Right cardiac atrium (tissue), 5 donors: ENCODE measurements around the gene RNF224. TPM values are rescaled to one million over a fixed set of nuclear protein-coding genes. Genes with fewer than 3 reads are reported as not detected.

Source experiments
- ATAC-seq, 2 donors: fragments of 200-7000 bp; cut with Tn5 transposase; one replicate each; pipeline versions ENCODE4 v1.8.0 to v1.9.1; 2020; ENCODE audit warnings: moderate library complexity in 2 of 2, mild to moderate bottlenecking in 1 of 2
- DNase-seq, 3 donors: peaks; one replicate each; pipeline ENCODE4 v3.0.0-alpha.2; 2020
- H3K27ac ChIP-seq: one replicate; pipeline ENCODE4 v1.5.1; 2013; ENCODE audit warnings: mild to moderate bottlenecking, low read length, control low read depth, moderate library complexity
- H3K27me3 ChIP-seq: one replicate; pipeline ENCODE4 v1.6.1; 2013; ENCODE audit not compliant: control insufficient read depth, insufficient read depth
- H3K4me1 ChIP-seq: one replicate; pipeline ENCODE4 v1.6.1; 2013; ENCODE audit warnings: low read length; ENCODE audit not compliant: control insufficient read depth, insufficient read depth
- H3K4me3 ChIP-seq: one replicate; pipeline ENCODE4 v1.5.1; 2013; ENCODE audit warnings: low read length, control low read depth
- H3K9me3 ChIP-seq: one replicate; pipeline ENCODE4 v1.6.1; 2013; ENCODE audit warnings: low read length; ENCODE audit not compliant: control insufficient read depth
- WGBS: extraction: QIAGEN DNeasy Blood & Tissue Kit; methylation state at CpG from one replicate; pipeline ENCODE4 v1.1.7; 2013; 5-methylcytosine and 5-hydroxymethylcytosine counted together
- intact Hi-C, 4 donors: fragments of 100-400 bp; cut with DNase I; formaldehyde crosslinking; loops; one replicate each; pipeline versions ENCODE4 v1.11.0 to v1.14.0; 2022 to 2023
- polyA plus RNA-seq: library from polyadenylated mRNA; stranded (reverse); fragments of 200-250 nt; gene quantifications from one replicate; pipeline ENCODE4 v1.2.3, GENCODE V29; 2013
- total RNA-seq, 4 donors: library from RNA; stranded (reverse); fragmentation: NEBNext Ultra II Directional; extraction: Animal tissue kit (Norgen Biotek cat#: 25700); gene quantifications; one replicate each; pipeline ENCODE4 v1.2.1, GENCODE V29; 2021
- donor health status: healthy with polysubstance abuse.
- donor health status: DM: no; HTN: yes; CAD: no.
- donor health status: DM: no; HTN: no; CAD: no.
- donor health status: DM: no; HTN: yes; CAD: no; lungs with severe emphysema.
- donor health status: DM: yes; HTN: yes; CAD: no.

The RNF224 gene
- total and polyA plus RNA-seq, 5 donors = 0.09 TPM; not detected in 4

DNA sequence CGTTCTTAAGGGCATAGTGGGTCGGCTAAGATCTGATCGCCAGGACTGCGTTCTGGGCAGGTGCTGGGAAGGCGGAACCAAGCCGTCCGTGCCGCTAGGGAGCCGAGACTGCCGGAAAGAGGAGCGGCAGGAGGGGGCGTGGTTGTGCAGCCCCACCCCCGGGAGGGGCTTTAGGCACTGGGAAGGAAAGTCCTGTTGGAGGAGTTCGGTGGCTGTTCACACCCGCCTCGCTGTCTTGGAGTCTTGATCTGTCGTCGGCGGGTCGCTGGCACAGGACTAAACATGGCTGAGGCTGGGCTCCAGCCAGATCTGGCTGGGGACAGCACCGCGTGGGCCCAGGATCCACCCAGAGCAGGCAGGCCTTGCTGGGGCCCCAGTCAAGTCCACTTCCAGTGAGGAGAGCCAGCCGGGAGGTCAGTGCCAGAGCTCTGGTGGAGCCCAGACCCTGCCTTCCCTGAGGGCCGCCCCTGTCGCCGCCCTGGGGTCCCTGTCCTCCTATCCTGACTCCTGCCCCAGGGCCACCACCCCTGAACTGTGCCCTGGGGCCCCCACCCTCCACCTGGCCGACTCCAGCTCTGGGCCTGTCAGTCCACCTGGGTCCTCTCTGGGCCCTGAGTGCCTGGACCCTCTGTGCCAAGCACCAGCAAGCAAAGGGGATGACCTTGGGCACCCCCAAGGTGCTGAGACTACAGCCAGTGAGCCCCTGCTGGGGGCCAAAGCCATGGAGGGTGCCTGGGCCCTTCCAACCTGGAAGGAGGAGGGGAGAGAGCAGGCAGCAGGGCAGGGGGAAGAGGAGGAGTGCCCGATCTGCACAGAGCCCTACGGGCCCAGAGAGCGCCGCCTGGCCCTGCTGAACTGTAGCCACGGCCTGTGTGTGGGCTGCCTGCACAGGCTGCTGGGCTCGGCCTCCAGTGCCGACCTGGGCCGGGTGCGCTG lies 9.8 kb upstream of the RNF224 start:
- intact Hi-C loops = no loop called here
- Histone ChIP-seq H3K4me3 (no peak overlapping the region), H3K4me1 (peaks cover under 1% of the 10 kb centered on the region), H3K9me3 (no peaks in the 10 kb centered on the region), H3K27me3 (no peaks in the 10 kb centered on the region), H3K27ac (no peak overlapping the region)
- ATAC-seq (peak; percentile 33 to 56), DNase-seq (peak; percentile 75 to 89 (median 88))
- 59% methylated on average over 36 of the region's 36 CpGs for WGBS

- Histone ChIP-seq H3K27ac (no peak overlapping the region), H3K27me3 (no peaks in the 10 kb centered on the region), H3K4me1 (peaks cover 5% of the 10 kb centered on the region), H3K4me3 (no peak overlapping the region), H3K9me3 (no peaks in the 10 kb centered on the region)
- no peak for ATAC-seq
- WGBS = 89% methylated on average over 30 of the region's 30 CpGs
- peak in 1 of 3 donors; percentile 55 for DNase-seq
- intact Hi-C loops = no loop called here
Observed at GRCh38 chr9:137218212-137218753, 9.0 kb upstream of the RNF224 start.

GRCh38 chr9:137218754-137219271 lies 8.5 kb upstream of the RNF224 start:
- intact Hi-C loops = no loop called here
- 35% methylated on average over 12 of the region's 12 CpGs for WGBS
- H3K4me3 ChIP-seq = no peak overlapping the region
- H3K27ac ChIP-seq = no peak overlapping the region
- H3K27me3 ChIP-seq = no peaks in the 10 kb centered on the region
- peaks cover 5% of the 10 kb centered on the region for H3K4me1 ChIP-seq
- DNase-seq = peak in 2 of 3 donors; percentile 60 to 76
- H3K9me3 ChIP-seq = no peaks in the 10 kb centered on the region
- ATAC-seq = no peak

- Histone ChIP-seq H3K9me3 (no peaks in the 10 kb centered on the region), H3K4me1 (peaks cover 5% of the 10 kb centered on the region), H3K27ac (no peak overlapping the region), H3K27me3 (no peaks in the 10 kb centered on the region), H3K4me3 (no peak overlapping the region)
- ATAC-seq (no peak), DNase-seq (peak in 1 of 3 donors; percentile 52)
- intact Hi-C loops = no loop called here
- 89% methylated on average over 10 of the region's 10 CpGs for WGBS
Observed at GRCh38 chr9:137219757-137220316, 7.5 kb upstream of the RNF224 start.

GRCh38 chr9:137220317-137221094 lies 6.8 kb upstream of the RNF224 start:
- ATAC-seq = no peak
- Histone ChIP-seq H3K4me3 (no peak overlapping the region), H3K4me1 (peaks cover 5% of the 10 kb centered on the region), H3K27ac (no peak overlapping the region), H3K27me3 (no peaks in the 10 kb centered on the region), H3K9me3 (no peaks in the 10 kb centered on the region)
- peak in 1 of 3 donors; percentile 64 for DNase-seq
- 72% methylated on average over 52 of the region's 52 CpGs for WGBS
- intact Hi-C loops = no loop called here

DNA sequence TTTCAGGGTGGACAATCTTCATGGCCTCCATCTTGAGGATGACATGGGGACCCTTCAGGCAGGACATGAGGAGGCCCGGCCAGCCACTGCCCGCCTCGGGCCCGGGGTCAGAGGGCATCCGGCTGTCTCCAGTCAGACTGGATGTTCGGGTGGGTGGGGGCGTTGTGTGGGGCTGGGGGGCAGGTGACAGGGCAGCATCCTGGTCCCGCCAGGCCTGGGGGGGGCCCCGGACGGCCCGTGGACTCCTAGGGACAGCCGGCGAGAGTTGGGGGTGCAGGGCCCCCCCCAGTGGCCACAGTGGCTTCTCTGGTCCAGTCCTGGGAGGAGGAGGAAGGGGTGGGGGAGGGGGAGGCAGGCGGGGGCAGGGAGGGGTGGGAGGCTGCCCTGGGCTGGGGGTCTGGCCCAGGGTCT lies 6.2 kb upstream of the RNF224 start:
- Histone ChIP-seq H3K27me3 (no peaks in the 10 kb centered on the region), H3K9me3 (no peaks in the 10 kb centered on the region), H3K4me1 (peaks cover 5% of the 10 kb centered on the region), H3K4me3 (peak overlapping the region; percentile 61), H3K27ac (no peak overlapping the region)
- DNase-seq = peak in 1 of 3 donors; percentile 69
- no peak for ATAC-seq
- intact Hi-C loops = no loop called here
- 69% methylated on average over 14 of the region's 14 CpGs for WGBS

DNA sequence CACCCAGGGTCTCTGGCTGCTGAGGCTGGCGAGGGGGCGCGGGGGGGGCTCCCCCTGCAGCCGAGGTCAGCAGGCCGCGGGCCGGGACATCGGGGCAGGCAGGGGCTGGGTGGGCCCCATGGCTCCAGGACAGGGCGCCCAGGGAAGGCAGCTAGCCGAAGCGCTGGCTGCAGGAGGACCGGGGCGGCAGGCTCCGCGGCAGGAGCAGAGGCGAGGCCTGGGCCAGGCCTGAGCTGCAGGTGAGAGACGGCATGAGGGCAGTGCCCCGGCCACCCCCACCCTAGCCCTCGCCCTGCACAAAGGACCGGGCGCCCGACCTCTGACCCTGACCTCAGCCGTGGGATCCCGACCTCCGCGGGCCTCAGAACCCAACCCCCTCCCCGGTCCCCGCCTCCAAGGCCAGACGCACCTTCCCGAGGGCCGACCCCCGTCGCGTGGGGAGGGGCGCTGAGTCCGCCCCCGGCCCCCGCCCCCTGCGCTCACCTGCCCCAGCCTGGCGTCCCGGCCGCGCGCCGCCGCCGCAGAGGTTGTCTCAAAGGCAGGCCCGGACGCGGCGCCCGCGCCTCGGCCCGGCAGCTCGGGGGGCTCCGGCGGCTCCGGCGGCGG lies 5.7 kb upstream of the RNF224 start:
- ATAC-seq = no peak
- no peaks in the 10 kb centered on the region for H3K9me3 ChIP-seq
- no peak overlapping the region for H3K27ac ChIP-seq
- intact Hi-C loops = no loop called here
- peaks cover 5% of the 10 kb centered on the region for H3K4me1 ChIP-seq
- DNase-seq = peak in 1 of 3 donors; percentile 71
- H3K4me3 ChIP-seq = peak overlapping the region; percentile 61
- H3K27me3 ChIP-seq = no peaks in the 10 kb centered on the region
- WGBS = 7% methylated on average over 61 of the region's 61 CpGs

DNA sequence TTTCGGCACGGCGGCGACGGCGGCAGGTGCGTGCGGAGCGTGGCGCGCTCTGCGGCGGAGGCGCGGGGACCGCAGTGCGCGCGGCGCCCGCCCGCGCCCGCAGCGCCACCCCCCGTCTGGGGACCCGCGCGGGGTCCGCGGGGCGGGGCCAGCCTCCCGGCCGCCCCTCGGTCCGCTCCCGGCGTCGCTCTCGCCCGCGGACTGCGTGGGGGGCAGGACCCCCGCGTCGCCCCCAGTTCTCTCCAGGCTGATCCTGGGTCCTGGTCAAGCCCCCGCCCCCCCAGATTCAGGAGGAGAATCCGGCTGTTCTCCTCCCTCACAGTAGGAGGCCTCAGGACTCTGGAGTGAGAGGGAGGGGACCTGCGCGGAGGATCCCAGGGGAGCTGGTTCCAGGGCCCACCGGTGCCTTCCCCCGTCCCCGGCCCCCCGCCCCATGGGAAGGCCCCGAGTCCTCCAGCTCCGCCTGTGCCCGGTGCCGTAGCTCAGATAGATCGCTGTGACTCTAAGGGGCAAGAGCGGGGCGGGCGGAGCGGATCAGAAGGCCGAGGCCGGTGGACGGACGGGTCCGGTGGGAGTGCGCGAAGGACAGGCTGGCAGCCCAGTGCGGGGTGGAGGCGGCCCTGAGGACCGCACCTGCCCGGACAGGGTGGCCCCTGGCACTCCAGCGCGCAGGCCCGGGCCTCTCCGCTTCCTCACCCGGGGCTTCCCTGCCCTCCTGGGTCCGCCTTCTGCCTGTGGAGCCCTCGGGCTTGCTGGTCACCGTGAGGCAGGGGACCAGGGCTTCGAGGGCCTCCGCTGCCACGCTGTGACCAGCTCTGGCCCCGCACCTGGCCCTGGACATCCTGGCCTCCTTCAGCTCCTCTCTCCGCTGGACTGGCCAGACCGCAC lies 4.9 kb upstream of the RNF224 start, which contains the start of gene RNF208:
RNF208 (minus strand) TSS at position 51 of the 888 bp plus-strand sequence. CDS start 1,028 bp downstream, outside the sequence.
- Histone ChIP-seq H3K27ac (peak within 1 kb of the TSS; percentile 46), H3K9me3 (no peaks in the 10 kb centered on the region), H3K4me3 (peak within 1 kb of the TSS; percentile 61), H3K27me3 (no peaks in the 10 kb centered on the region), H3K4me1 (peaks cover 5% of the 10 kb centered on the region)
- WGBS = 4% methylated on average over 88 of the region's 88 CpGs
- ATAC-seq = peak; percentile 1 to 6
- intact Hi-C loops = no loop called here
- DNase-seq = peak in 1 of 3 donors; percentile 79

- peak overlapping the region; percentile 61 for H3K27ac ChIP-seq
- H3K4me3 ChIP-seq = peak overlapping the region; percentile 61
- intact Hi-C loops = no loop called here
- H3K27me3 ChIP-seq = no peaks in the 10 kb centered on the region
- peaks cover 5% of the 10 kb centered on the region for H3K4me1 ChIP-seq
- DNase-seq (peak; percentile 98 to 99 (median 99)), ATAC-seq (peak; percentile 92 to 93)
- 2% methylated on average over 63 of the region's 63 CpGs for WGBS
- H3K9me3 ChIP-seq = no peaks in the 10 kb centered on the region
Observed at GRCh38 chr9:137223078-137223970, 4.0 kb upstream of the RNF224 start.
